ENCODE results near the gene YPEL1. TPM values are rescaled to one million over a fixed set of nuclear protein-coding genes. Genes with fewer than 3 reads are reported as not detected.

The YPEL1 gene
- total and polyA plus RNA-seq, 2 of the 8 experiments (the other 6 are each of a cell fraction or from before 2014, with no cell fraction given) = 6.0 to 6.7 TPM

DNA sequence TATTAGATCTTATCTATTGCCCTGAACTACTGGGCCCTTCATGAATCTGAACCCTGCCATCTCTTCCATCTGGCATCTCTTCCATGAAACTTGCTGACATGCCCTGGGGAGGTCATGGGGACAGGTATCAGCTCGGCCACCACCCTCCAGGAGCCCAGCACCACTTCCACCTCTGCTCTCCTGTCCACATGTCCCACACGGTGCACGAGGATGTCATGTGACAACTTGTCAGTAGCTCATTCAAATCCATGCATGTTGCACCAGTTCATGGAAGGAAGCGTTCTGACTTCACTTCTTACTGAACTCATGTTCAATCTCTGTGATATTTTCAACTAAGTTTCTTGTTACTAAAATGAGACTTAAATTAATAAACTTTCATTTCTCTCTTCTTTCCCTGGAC is 16.6 kb downstream of the YPEL1 start:
- Histone ChIP-seq H3K27ac (ENCODE audit: low read depth, low read length) (no peak overlapping the region), H4K8ac (ENCODE audit: extremely low read depth, insufficient read depth, low read length) (no peak overlapping the region; the same call in 1 of the 2 replicates)
- 80% methylated on average over 4 of the region's 4 CpGs; no CpG with 5 or more reads in 1 of the 2 experiments for WGBS, 2 experiments (ENCODE audit: extremely low coverage in 1 of 2, insufficient coverage in 1 of 2, insufficient read length in 1 of 2, insufficient replicate concordance in 2 of 2, low coverage in 1 of 2, low lambda C conversion rate in 2 of 2, missing lambda C conversion rate in 1 of 2)
- no peak for TF ChIP-seq SAP30 (IDR thresholded peaks at IDR 0.05; ENCODE audit: insufficient read depth, insufficient replicate concordance, low read length)
- TF ChIP-seq SIX5 (IDR thresholded peaks at IDR 0.05; ENCODE audit: low read depth, low read length) = no peak
- no peak for TF ChIP-seq FOSL1 (IDR thresholded peaks at IDR 0.05; ENCODE audit: insufficient read depth, low read depth, low read length)
- TF ChIP-seq ASH2L (IDR thresholded peaks at IDR 0.05; ENCODE audit: low read length) = no peak
- no peak for TF ChIP-seq HDAC2 (IDR thresholded peaks at IDR 0.05; ENCODE audit: borderline replicate concordance in 1 of 2, low read depth in 2 of 2, low read length in 2 of 2)
- TF ChIP-seq CTBP2 (IDR thresholded peaks at IDR 0.05; ENCODE audit: borderline replicate concordance, insufficient read depth, insufficient read length, low read length) = no peak
- no peak for TF ChIP-seq EZH2 (IDR thresholded peaks at IDR 0.05; ENCODE audit: low read depth, low read length, severe bottlenecking)
- no peak for TF ChIP-seq BCL11A (IDR thresholded peaks at IDR 0.05; ENCODE audit: low read depth in 2 of 2, low read length in 2 of 2)
- TF ChIP-seq HDAC6 (IDR thresholded peaks at IDR 0.05; ENCODE audit: low read depth, low read length) = no peak
- no peak for TF ChIP-seq MAFK (IDR thresholded peaks at IDR 0.05; ENCODE audit: low read depth, low read length)
- no peak for TF ChIP-seq POU5F1 (IDR thresholded peaks at IDR 0.05; ENCODE audit: low read depth, low read length)
- TF ChIP-seq CHD1 (IDR thresholded peaks at IDR 0.05; ENCODE audit: low read depth, low read length) = no peak
- TF ChIP-seq YY1 (IDR thresholded peaks at IDR 0.05; ENCODE audit: low read depth, low read length) = no peak
- TF ChIP-seq RXRA (IDR thresholded peaks at IDR 0.05; ENCODE audit: insufficient read depth, low read depth, low read length) = no peak

More for the DNA sequence above, 16.6 kb downstream of the YPEL1 start:
- Histone ChIP-seq H2BK5ac (ENCODE audit: low read depth, low read length) (no peak overlapping the region), H2BK12ac (ENCODE audit: low read depth, low read length) (no peak overlapping the region), H3K9ac (replicated peaks in 1 of 4; ENCODE audit: extremely low read depth in 1 of 4, low read depth in 3 of 4, low read length in 3 of 4) (no peak overlapping the region), H4K91ac (replicated peaks; ENCODE audit: insufficient read length, low read length) (no peak overlapping the region), H3K27me3 (replicated peaks in 1 of 4; ENCODE audit: control insufficient read depth in 3 of 4, extremely low read depth in 1 of 4, insufficient read depth in 3 of 4, low read length in 3 of 4) (no peaks in the 10 kb centered on the region), H2AK5ac (ENCODE audit: low read depth, low read length) (no peak overlapping the region), H4K20me1 (replicated peaks in 1 of 2; ENCODE audit: control insufficient read depth in 1 of 2, insufficient read depth in 2 of 2, low read length in 2 of 2) (peaks cover 0 to 2% of the 10 kb centered on the region in 2 experiments), H3K79me2 (ENCODE audit: control insufficient read depth in 1 of 2, insufficient read depth in 2 of 2, low read length in 2 of 2) (no peaks in the 10 kb centered on the region), H3K23me2 (ENCODE audit: low read depth, low read length) (no peaks in the 10 kb centered on the region), H3K4me3 (ENCODE audit: extremely low read depth in 1 of 4, insufficient read depth in 2 of 4, low read depth in 3 of 4, low read length in 4 of 4) (no peak overlapping the region), H3K23ac (ENCODE audit: insufficient read length) (no peak overlapping the region), H3K4ac (replicated peaks; ENCODE audit: insufficient read length, low read depth, low read length) (no peak overlapping the region), H4K5ac (ENCODE audit: insufficient read length, low read depth, low read length) (no peak overlapping the region), H2AFZ (ENCODE audit: low read length) (no peak overlapping the region), H3K36me3 (ENCODE audit: control insufficient read depth in 2 of 4, insufficient read depth in 4 of 4, low read length in 3 of 4) (no peaks in the 10 kb centered on the region), H2BK120ac (replicated peaks; ENCODE audit: low read depth, low read length) (no peak overlapping the region), H3K9me3 (ENCODE audit: insufficient read depth in 2 of 2, low read depth in 1 of 2, low read length in 1 of 2) (no peaks in the 10 kb centered on the region), H2BK15ac (ENCODE audit: low read length) (no peak overlapping the region), H3K79me1 (ENCODE audit: low read depth, low read length) (no peaks in the 10 kb centered on the region), H3K18ac (ENCODE audit: extremely low read depth, low read length) (no peak overlapping the region), H3K14ac (ENCODE audit: insufficient read length) (no peak overlapping the region), H3K4me2 (ENCODE audit: insufficient read depth in 1 of 2, low read depth in 2 of 2, low read length in 2 of 2) (no peak overlapping the region), H3K56ac (replicated peaks; ENCODE audit: insufficient read length, low read depth, low read length) (no peak overlapping the region), H2BK20ac (ENCODE audit: low read length) (no peak overlapping the region), H3K4me1 (replicated peaks in 1 of 4; ENCODE audit: control insufficient read depth in 3 of 4, insufficient read depth in 4 of 4, low read length in 3 of 4) (no peaks in the 10 kb centered on the region)
- CTCF ChIA-PET (ENCODE audit: partially characterized antibody) = interaction anchor here (0.7 to 7.0 kb wide), 8 partner anchors 9 to 234 kb away, joined by 3 to 45 read pairs (median 4); partner anchors contain the start of gene PPM1F
- no peak for FAIRE-seq
- POLR2A ChIA-PET (ENCODE audit: partially characterized antibody) = interaction anchor here (0.6 to 1.6 kb wide), 7 partner anchors 8 to 1207 kb away, joined by 3 to 5 read pairs (median 4); partner anchors contain the start of gene YPEL1
- DNase-seq (ENCODE audit: low read depth in 1 of 2, low spot score in 2 of 2) = no peak

Data from H1 (cell line).